ENCODE data around the gene FGD2. TPM values are rescaled to one million over a fixed set of nuclear protein-coding genes. Genes with fewer than 3 reads are reported as not detected.
"Not testable (repeated sequence)": the region's sequence is repeated elsewhere in the genome, so short reads cannot be mapped to it uniquely, and the experiment has no call there.

FGD2 gene
- total RNA-seq, 1 experiment from 2014 or later = not detected

- no peaks in the 10 kb centered on the region for H3K9me3 ChIP-seq (ENCODE audit: low read depth, low read length, poor library complexity, severe bottlenecking)
- no TSS peak for BruUV-seq (replicated peaks)
- ChIA-PET POLR2A (ENCODE audit: low non-redundant PET) (no interaction called here), CTCF (no interaction called here)
- no peaks in the 10 kb centered on the region for H3K27me3 ChIP-seq (replicated peaks; ENCODE audit: insufficient read depth, low read depth, low read length, poor library complexity)
- H3K36me3 ChIP-seq (ENCODE audit: insufficient read depth, low read length, poor library complexity, severe bottlenecking) = no peaks in the 10 kb centered on the region
- no peak overlapping the region for H3K27ac ChIP-seq (ENCODE audit: low read depth, low read length, poor library complexity, severe bottlenecking)
- H3K4me3 ChIP-seq (ENCODE audit: low read depth, low read length, poor library complexity, severe bottlenecking) = no peak overlapping the region
- intact Hi-C loops (cut with micrococcal nuclease; ENCODE audit: unreplicated experiment) = no loop called here
- no peak for DNase-seq (ENCODE audit: low spot score)
- TF ChIP-seq CTCF (conservative IDR thresholded peaks at IDR 0.05; ENCODE audit: low read depth, low read length) = no peak
- no peak for TF ChIP-seq EZH2 (IDR thresholded peaks at IDR 0.05; ENCODE audit: borderline replicate concordance, low read depth, low read length, poor library complexity, severe bottlenecking)
- H3K4me1 ChIP-seq (ENCODE audit: insufficient read depth, low read length, poor library complexity, severe bottlenecking) = no peaks in the 10 kb centered on the region
Observed at GRCh38 chr6:37042150-37042549, 36.7 kb downstream of the FGD2 start.

- BruUV-seq (replicated peaks); H3K36me3 ChIP-seq (ENCODE audit: insufficient read depth, low read length, poor library complexity, severe bottlenecking); H3K27ac ChIP-seq (ENCODE audit: low read depth, low read length, poor library complexity, severe bottlenecking); H3K4me3 ChIP-seq (ENCODE audit: low read depth, low read length, poor library complexity, severe bottlenecking); H3K9me3 ChIP-seq (ENCODE audit: low read depth, low read length, poor library complexity, severe bottlenecking); H3K4me1 ChIP-seq (ENCODE audit: insufficient read depth, low read length, poor library complexity, severe bottlenecking); DNase-seq (ENCODE audit: low spot score); H3K27me3 ChIP-seq (replicated peaks; ENCODE audit: insufficient read depth, low read depth, low read length, poor library complexity); CTCF ChIA-PET; intact Hi-C loops (cut with micrococcal nuclease; ENCODE audit: unreplicated experiment); POLR2A ChIA-PET (ENCODE audit: low non-redundant PET): not testable (repeated sequence)
Observed at GRCh38 chr6:37043091-37043490, 37.6 kb downstream of the FGD2 start.

- CTCF ChIA-PET = no interaction called here
- Histone ChIP-seq H3K4me1 (ENCODE audit: insufficient read depth, low read length, poor library complexity, severe bottlenecking) (no peaks in the 10 kb centered on the region), H3K27me3 (replicated peaks; ENCODE audit: insufficient read depth, low read depth, low read length, poor library complexity) (no peaks in the 10 kb centered on the region), H3K4me3 (ENCODE audit: low read depth, low read length, poor library complexity, severe bottlenecking) (no peak overlapping the region), H3K27ac (ENCODE audit: low read depth, low read length, poor library complexity, severe bottlenecking) (no peak overlapping the region), H3K9me3 (ENCODE audit: low read depth, low read length, poor library complexity, severe bottlenecking) (no peaks in the 10 kb centered on the region), H3K36me3 (ENCODE audit: insufficient read depth, low read length, poor library complexity, severe bottlenecking) (no peaks in the 10 kb centered on the region)
- no peak for DNase-seq (ENCODE audit: low spot score)
- no TSS peak for BruUV-seq (replicated peaks)
- intact Hi-C loops (cut with micrococcal nuclease; ENCODE audit: unreplicated experiment) = no loop called here
- TF ChIP-seq CTCF (conservative IDR thresholded peaks at IDR 0.05; ENCODE audit: low read depth, low read length) (no peak), EZH2 (IDR thresholded peaks at IDR 0.05; ENCODE audit: borderline replicate concordance, low read depth, low read length, poor library complexity, severe bottlenecking) (no peak)
- POLR2A ChIA-PET (ENCODE audit: low non-redundant PET) = no interaction called here
Observed at GRCh38 chr6:37047346-37047688, 41.9 kb downstream of the FGD2 start.

GRCh38 chr6:37047689-37048402 lies 42.4 kb downstream of the FGD2 start:
- BruUV-seq (replicated peaks) = no TSS peak
- TF ChIP-seq EZH2 (IDR thresholded peaks at IDR 0.05; ENCODE audit: borderline replicate concordance, low read depth, low read length, poor library complexity, severe bottlenecking) (no peak), CTCF (conservative IDR thresholded peaks at IDR 0.05; ENCODE audit: low read depth, low read length) (no peak)
- intact Hi-C loops (cut with micrococcal nuclease; ENCODE audit: unreplicated experiment) = no loop called here
- no peak overlapping the region for H3K4me3 ChIP-seq (ENCODE audit: low read depth, low read length, poor library complexity, severe bottlenecking)
- H3K27ac ChIP-seq (ENCODE audit: low read depth, low read length, poor library complexity, severe bottlenecking) = no peak overlapping the region
- no peaks in the 10 kb centered on the region for H3K36me3 ChIP-seq (ENCODE audit: insufficient read depth, low read length, poor library complexity, severe bottlenecking)
- ChIA-PET CTCF (interaction anchor here (1.3 kb wide), 1 partner anchor 162 kb away, joined by 4 read pairs; no protein-coding TSS in a partner anchor), POLR2A (ENCODE audit: low non-redundant PET) (no interaction called here)
- no peak for DNase-seq (ENCODE audit: low spot score)
- H3K27me3 ChIP-seq (replicated peaks; ENCODE audit: insufficient read depth, low read depth, low read length, poor library complexity) = no peaks in the 10 kb centered on the region
- H3K9me3 ChIP-seq (ENCODE audit: low read depth, low read length, poor library complexity, severe bottlenecking) = no peaks in the 10 kb centered on the region
- no peaks in the 10 kb centered on the region for H3K4me1 ChIP-seq (ENCODE audit: insufficient read depth, low read length, poor library complexity, severe bottlenecking)
